Measurements from ENCODE around the gene CKMT2.
"Not testable (repeated sequence)": the region's sequence is repeated elsewhere in the genome, so short reads cannot be mapped to it uniquely, and the experiment has no call there.

DNA sequence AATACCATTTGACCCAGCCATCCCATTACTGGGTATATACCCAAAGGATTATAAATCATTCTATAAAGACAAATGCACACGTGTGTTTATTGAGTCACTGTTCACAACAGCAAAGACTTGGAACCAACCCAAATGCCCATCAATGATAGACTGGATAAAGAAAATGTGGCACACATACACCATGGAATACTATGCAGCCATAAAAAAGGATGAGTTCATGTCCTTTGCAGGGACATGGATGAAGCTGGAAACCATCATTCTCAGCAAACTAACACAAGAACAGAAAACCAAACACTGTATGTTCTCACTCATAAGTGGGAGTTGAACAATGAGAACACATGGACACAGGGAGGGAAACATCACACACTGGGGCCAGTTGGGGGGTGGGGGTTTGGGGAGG, 29.7 kb downstream of the CKMT2 start:
- TF ChIP-seq CTCF, POLR2A, POLR2AphosphoS5, EP300 (IDR thresholded peaks at IDR 0.05): not testable (repeated sequence)

Measured in suprapubic skin (tissue), 4 donors.